GM03348 (cell line): ENCODE data around the gene AHDC1.
"Not testable (repeated sequence)": the region's sequence is repeated elsewhere in the genome, so short reads cannot be mapped to it uniquely, and the experiment has no call there.

Experiments used
- DNase-seq: peaks from one replicate; pipeline ENCODE4 v3.0.0; 2012; ENCODE audit warnings: low spot score

AHDC1 gene

GRCh38 chr1:27634177-27634984, 30.4 kb upstream of the AHDC1 start:
- DNase-seq: peak; percentile 59

GRCh38 chr1:27633640-27634176, 29.8 kb upstream of the AHDC1 start:
- no peak for DNase-seq

GRCh38 chr1:27633298-27633610, 29.3 kb upstream of the AHDC1 start:
- DNase-seq: no peak

- no peak for DNase-seq
Observed at GRCh38 chr1:27632387-27633297, 28.7 kb upstream of the AHDC1 start.

GRCh38 chr1:27630859-27631491, 27.0 kb upstream of the AHDC1 start:
- DNase-seq: no peak

- no peak for DNase-seq
Observed at GRCh38 chr1:27628712-27629111, 24.8 kb upstream of the AHDC1 start.

GRCh38 chr1:27627733-27628132, 23.8 kb upstream of the AHDC1 start:
- not testable (repeated sequence) for DNase-seq

GRCh38 chr1:27627061-27627460, 23.1 kb upstream of the AHDC1 start:
- no peak for DNase-seq

- no peak for DNase-seq
Observed at GRCh38 chr1:27626031-27626935, 22.3 kb upstream of the AHDC1 start.

GRCh38 chr1:27624467-27625178, 20.7 kb upstream of the AHDC1 start:
- DNase-seq: no peak

GRCh38 chr1:27623327-27624212, 19.6 kb upstream of the AHDC1 start:
- no peak for DNase-seq

GRCh38 chr1:27622828-27623227, 18.9 kb upstream of the AHDC1 start:
- no peak for DNase-seq

GRCh38 chr1:27621051-27621920, 17.3 kb upstream of the AHDC1 start:
- no peak for DNase-seq

- DNase-seq: not testable (repeated sequence)
Observed at GRCh38 chr1:27619782-27620438, 16.0 kb upstream of the AHDC1 start.

- no peak for DNase-seq
Observed at GRCh38 chr1:27618341-27619082, 14.6 kb upstream of the AHDC1 start.

- DNase-seq: no peak
Observed at GRCh38 chr1:27617420-27617819, 13.5 kb upstream of the AHDC1 start.

GRCh38 chr1:27616441-27616840, 12.5 kb upstream of the AHDC1 start:
- DNase-seq: no peak
